ENCODE measurements around the gene TMPRSS6. TPM values are rescaled to one million over a fixed set of nuclear protein-coding genes. Genes with fewer than 3 reads are reported as not detected.

Gene TMPRSS6
- total RNA-seq, 2 donors from 2014 or later, result not detected

DNA sequence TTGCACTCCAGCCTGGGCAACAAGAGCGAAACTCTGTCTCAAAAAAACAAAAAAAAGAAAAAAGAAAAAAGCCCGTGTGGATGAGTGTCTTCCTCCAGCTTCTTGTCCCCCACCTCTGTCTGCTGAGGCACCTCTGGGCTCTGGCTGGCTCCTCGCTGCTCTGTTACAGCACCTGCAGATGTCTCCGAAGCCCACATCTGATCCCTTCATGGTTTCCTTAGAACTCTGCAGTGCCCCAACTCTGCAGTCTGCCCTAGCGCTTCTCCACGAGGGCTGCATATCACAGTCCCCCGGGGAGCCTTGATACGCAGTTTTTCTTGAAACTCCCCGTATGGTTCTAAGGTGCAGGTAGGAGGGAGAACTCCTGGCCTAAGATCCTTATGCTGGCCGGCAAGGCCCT, 42.1 kb downstream of the TMPRSS6 start:
- ATAC-seq (ENCODE audit: insufficient number of reproducible peaks, low FRiP score, low read depth) (no peak), DNase-seq (ENCODE audit: low spot score) (no peak)
- no peak overlapping the region for H3K27ac ChIP-seq
- no peak overlapping the region for H3K4me3 ChIP-seq
- no peaks in the 10 kb centered on the region for H3K4me1 ChIP-seq (ENCODE audit: control insufficient read depth in 1 of 2, low read depth in 2 of 2)
- no peaks in the 10 kb centered on the region for H3K9me3 ChIP-seq
- H3K36me3 ChIP-seq, result no peaks in the 10 kb centered on the region
- no peak for TF ChIP-seq CTCF (IDR thresholded peaks at IDR 0.05)
- H3K27me3 ChIP-seq (replicated peaks; ENCODE audit: insufficient read depth), result no peaks in the 10 kb centered on the region

GRCh38 chr22:37065961-37066360, 43.6 kb downstream of the TMPRSS6 start:
- ATAC-seq (ENCODE audit: insufficient number of reproducible peaks, low FRiP score, low read depth), result no peak
- H3K27ac ChIP-seq, result no peak overlapping the region
- peaks cover 3% of the 10 kb centered on the region for H3K36me3 ChIP-seq
- no peak for TF ChIP-seq CTCF (IDR thresholded peaks at IDR 0.05)
- H3K4me1 ChIP-seq (ENCODE audit: control insufficient read depth in 1 of 2, low read depth in 2 of 2), result no peaks in the 10 kb centered on the region
- no peaks in the 10 kb centered on the region for H3K9me3 ChIP-seq
- H3K27me3 ChIP-seq (replicated peaks; ENCODE audit: insufficient read depth), result no peaks in the 10 kb centered on the region
- no peak overlapping the region for H3K4me3 ChIP-seq
- no peak for DNase-seq (ENCODE audit: low spot score)

GRCh38 chr22:37065180-37065579, 44.3 kb downstream of the TMPRSS6 start:
- Histone ChIP-seq H3K27ac (no peak overlapping the region), H3K4me1 (ENCODE audit: control insufficient read depth in 1 of 2, low read depth in 2 of 2) (no peaks in the 10 kb centered on the region)

DNA sequence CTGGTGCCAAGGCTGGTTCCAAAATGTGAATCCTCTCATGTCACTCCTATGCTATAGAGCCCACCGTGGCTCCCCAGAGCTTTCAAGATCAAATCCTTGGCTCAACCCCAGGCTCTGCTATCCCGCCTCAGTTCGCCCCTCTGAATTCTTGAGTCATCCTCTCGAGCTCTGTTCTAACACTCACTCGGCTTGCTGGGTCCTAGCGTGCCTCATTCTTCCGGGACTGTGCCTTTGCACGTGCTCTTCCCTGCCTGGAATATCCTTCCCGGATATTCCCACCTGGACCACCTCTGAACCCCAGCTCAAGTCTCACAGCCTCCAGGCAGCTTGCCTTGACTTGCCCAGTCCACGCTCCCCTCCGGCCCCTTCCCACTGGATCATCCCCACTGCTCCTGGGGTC, 45.0 kb downstream of the TMPRSS6 start:
- H3K4me1 ChIP-seq (ENCODE audit: control insufficient read depth in 1 of 2, low read depth in 2 of 2), result no peaks in the 10 kb centered on the region
- H3K9me3 ChIP-seq, result no peaks in the 10 kb centered on the region
- ATAC-seq (ENCODE audit: insufficient number of reproducible peaks, low FRiP score, low read depth) (no peak), DNase-seq (ENCODE audit: low spot score) (no peak)
- no peak overlapping the region for H3K4me3 ChIP-seq
- no peaks in the 10 kb centered on the region for H3K27me3 ChIP-seq (replicated peaks; ENCODE audit: insufficient read depth)
- H3K36me3 ChIP-seq, result peaks cover 6% of the 10 kb centered on the region
- no peak for TF ChIP-seq CTCF (IDR thresholded peaks at IDR 0.05)
- H3K27ac ChIP-seq, result no peak overlapping the region

More at GRCh38 chr22:37065180-37065579, 44.3 kb downstream of the TMPRSS6 start:
- H3K4me3 ChIP-seq, result no peak overlapping the region
- no peaks in the 10 kb centered on the region for H3K27me3 ChIP-seq (replicated peaks; ENCODE audit: insufficient read depth)
- ATAC-seq (ENCODE audit: insufficient number of reproducible peaks, low FRiP score, low read depth), result no peak
- no peak for DNase-seq (ENCODE audit: low spot score)
- no peak for TF ChIP-seq CTCF (IDR thresholded peaks at IDR 0.05)
- no peaks in the 10 kb centered on the region for H3K9me3 ChIP-seq
- peaks cover 6% of the 10 kb centered on the region for H3K36me3 ChIP-seq

- no peak for ATAC-seq (ENCODE audit: insufficient number of reproducible peaks, low FRiP score, low read depth)
- Histone ChIP-seq H3K4me1 (ENCODE audit: control insufficient read depth in 1 of 2, low read depth in 2 of 2) (no peaks in the 10 kb centered on the region), H3K4me3 (no peak overlapping the region), H3K27ac (no peak overlapping the region), H3K27me3 (replicated peaks; ENCODE audit: insufficient read depth) (no peaks in the 10 kb centered on the region), H3K9me3 (no peaks in the 10 kb centered on the region), H3K36me3 (peaks cover 8% of the 10 kb centered on the region)
- TF ChIP-seq CTCF (IDR thresholded peaks at IDR 0.05), result no peak
- DNase-seq (ENCODE audit: low spot score), result no peak
Observed at GRCh38 chr22:37063431-37064420, 45.8 kb downstream of the TMPRSS6 start.
